Epithelial cell of esophagus (primary cell): ENCODE results near the gene MACROD2.
"Not testable (repeated sequence)": the region's sequence is repeated elsewhere in the genome, so short reads cannot be mapped to it uniquely, and the experiment has no call there.

Source experiments
- DNase-seq: peaks from one replicate; pipeline ENCODE4 v3.0.0; 2010; ENCODE audit warnings: low read depth
- H3K4me3 ChIP-seq: 2 replicates; pipeline ENCODE4 v1.5.1; 2011; ENCODE audit warnings: mild to moderate bottlenecking, low read length, control low read depth
- TF ChIP-seq, protein P1 (sequence below): IDR thresholded peaks from 2 replicates; pipeline ENCODE4 v1.5.1; 2011; ENCODE audit warnings: low read depth, mild to moderate bottlenecking, low read length, control low read depth, inconsistent platforms; ENCODE audit not compliant: insufficient read depth; ENCODE audit errors: missing control alignments

Gene MACROD2

GRCh38 chr20:14198416-14198815, 203.1 kb downstream of the MACROD2 start:
- H3K4me3 ChIP-seq, result no peak overlapping the region
- no peak for DNase-seq
- TF ChIP-seq, protein P1, sequence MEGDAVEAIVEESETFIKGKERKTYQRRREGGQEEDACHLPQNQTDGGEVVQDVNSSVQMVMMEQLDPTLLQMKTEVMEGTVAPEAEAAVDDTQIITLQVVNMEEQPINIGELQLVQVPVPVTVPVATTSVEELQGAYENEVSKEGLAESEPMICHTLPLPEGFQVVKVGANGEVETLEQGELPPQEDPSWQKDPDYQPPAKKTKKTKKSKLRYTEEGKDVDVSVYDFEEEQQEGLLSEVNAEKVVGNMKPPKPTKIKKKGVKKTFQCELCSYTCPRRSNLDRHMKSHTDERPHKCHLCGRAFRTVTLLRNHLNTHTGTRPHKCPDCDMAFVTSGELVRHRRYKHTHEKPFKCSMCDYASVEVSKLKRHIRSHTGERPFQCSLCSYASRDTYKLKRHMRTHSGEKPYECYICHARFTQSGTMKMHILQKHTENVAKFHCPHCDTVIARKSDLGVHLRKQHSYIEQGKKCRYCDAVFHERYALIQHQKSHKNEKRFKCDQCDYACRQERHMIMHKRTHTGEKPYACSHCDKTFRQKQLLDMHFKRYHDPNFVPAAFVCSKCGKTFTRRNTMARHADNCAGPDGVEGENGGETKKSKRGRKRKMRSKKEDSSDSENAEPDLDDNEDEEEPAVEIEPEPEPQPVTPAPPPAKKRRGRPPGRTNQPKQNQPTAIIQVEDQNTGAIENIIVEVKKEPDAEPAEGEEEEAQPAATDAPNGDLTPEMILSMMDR, result no peak

- no peak for DNase-seq
- H3K4me3 ChIP-seq, result no peak overlapping the region
- TF ChIP-seq, protein P1, result no peak
Measured at GRCh38 chr20:14199111-14199510, 203.8 kb downstream of the MACROD2 start.

- TF ChIP-seq, protein P1, result no peak
- no peak overlapping the region for H3K4me3 ChIP-seq
- no peak for DNase-seq
Measured at GRCh38 chr20:14203657-14204056, 208.3 kb downstream of the MACROD2 start.

- TF ChIP-seq, protein P1, result no peak
Measured at GRCh38 chr20:14207591-14207990, 212.3 kb downstream of the MACROD2 start.

GRCh38 chr20:14208956-14209355, 213.6 kb downstream of the MACROD2 start:
- TF ChIP-seq, protein P1, result no peak

More at GRCh38 chr20:14207591-14207990, 212.3 kb downstream of the MACROD2 start:
- H3K4me3 ChIP-seq, result no peak overlapping the region
- DNase-seq, result no peak

DNA sequence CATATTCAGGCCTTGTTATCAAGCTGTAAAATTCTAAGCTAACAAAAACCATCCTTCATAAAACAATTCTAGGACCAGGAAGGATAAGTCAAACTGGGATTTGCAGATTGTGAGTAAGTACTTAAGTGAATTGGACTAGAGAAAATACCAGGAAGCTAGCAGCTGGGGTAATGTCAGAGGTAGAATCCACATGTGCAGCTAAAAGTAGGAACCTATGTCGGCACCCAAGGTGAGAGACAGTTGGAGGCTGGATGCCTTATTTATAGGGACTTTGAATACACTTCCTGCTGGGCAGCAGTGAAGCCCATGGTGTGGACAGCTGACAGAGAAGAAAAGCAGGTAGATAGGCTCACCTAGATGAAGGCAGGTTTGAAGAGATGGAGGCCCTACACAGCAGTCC, 214.8 kb downstream of the MACROD2 start:
- TF ChIP-seq, protein P1, result no peak
- no peak overlapping the region for H3K4me3 ChIP-seq
- no peak for DNase-seq

More at GRCh38 chr20:14208956-14209355, 213.6 kb downstream of the MACROD2 start:
- H3K4me3 ChIP-seq, result no peak overlapping the region
- no peak for DNase-seq

DNA sequence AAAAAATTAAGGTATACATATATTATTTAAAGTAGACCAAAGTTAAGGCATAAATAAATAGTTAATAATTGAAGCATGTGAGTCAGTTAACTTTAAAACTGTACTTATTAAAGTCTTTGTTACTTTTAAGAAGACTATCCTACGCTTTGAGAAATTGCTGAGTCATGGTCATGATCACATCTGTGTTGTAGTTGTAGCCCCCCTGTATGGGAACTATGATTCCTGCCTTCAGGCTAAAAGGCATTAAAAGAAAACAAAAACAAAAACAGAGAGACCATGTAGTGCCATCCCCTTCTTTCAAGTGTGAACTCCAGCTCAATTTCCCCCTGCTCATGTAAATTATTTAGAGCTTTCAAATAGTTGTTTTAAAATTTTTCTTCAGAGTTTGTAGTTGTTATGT, 218.7 kb downstream of the MACROD2 start:
- TF ChIP-seq, protein P1, result no peak
- no peak overlapping the region for H3K4me3 ChIP-seq
- DNase-seq, result no peak

DNA sequence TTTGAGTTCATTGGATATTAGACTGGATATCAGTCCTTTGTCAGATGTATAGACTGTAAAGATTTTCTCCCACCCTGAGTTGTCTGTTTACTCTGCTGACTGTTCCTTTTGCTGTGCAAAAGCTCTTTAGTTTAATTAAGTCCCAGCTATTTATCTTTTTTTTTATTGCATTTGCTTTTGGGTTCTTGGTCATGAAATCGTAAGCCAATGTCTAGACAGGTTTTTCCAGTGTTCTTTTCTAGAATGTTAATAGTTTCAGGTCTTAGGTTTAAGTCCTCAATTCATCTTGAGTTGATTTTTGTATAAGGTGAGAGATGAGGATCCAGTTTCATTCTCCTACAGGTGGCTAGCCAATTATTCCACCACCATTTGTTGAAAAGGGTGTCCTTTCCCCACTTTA, 220.6 kb downstream of the MACROD2 start:
- DNase-seq, H3K4me3 ChIP-seq: not testable (repeated sequence)
